IPS DF 19.7 (cell line): ENCODE measurements around the gene RGL3.
"Not testable (repeated sequence)": the region's sequence is repeated elsewhere in the genome, so short reads cannot be mapped to it uniquely, and the experiment has no call there.

Source experiments
- DNase-seq: peaks from one replicate; pipeline ENCODE4 v3.0.0-alpha.2; 2013; ENCODE audit warnings: low read depth, low spot score

Gene RGL3

GRCh38 chr19:11418549-11419506 is at the start of gene RGL3:
TSS of gene RGL3 (minus strand) at chr19:11419314. CDS start at chr19:11419278, 36 bp downstream.
- no peak for DNase-seq

GRCh38 chr19:11468266-11468845 is 49.2 kb upstream of the RGL3 start:
- DNase-seq, result not testable (repeated sequence)

GRCh38 chr19:11465600-11465999 is 46.5 kb upstream of the RGL3 start:
- DNase-seq, result no peak

GRCh38 chr19:11464333-11465265 is 45.5 kb upstream of the RGL3 start:
- no peak for DNase-seq

GRCh38 chr19:11463391-11463790 is 44.3 kb upstream of the RGL3 start:
- DNase-seq, result no peak

GRCh38 chr19:11461453-11461852 is 42.3 kb upstream of the RGL3 start:
- DNase-seq, result no peak

- DNase-seq, result no peak
Measured at GRCh38 chr19:11460207-11460606, 41.1 kb upstream of the RGL3 start.

GRCh38 chr19:11458912-11459311 is 39.8 kb upstream of the RGL3 start:
- not testable (repeated sequence) for DNase-seq

- no peak for DNase-seq
Measured at GRCh38 chr19:11458236-11458900, 39.3 kb upstream of the RGL3 start.

- no peak for DNase-seq
Measured at GRCh38 chr19:11457831-11458230, 38.7 kb upstream of the RGL3 start.

GRCh38 chr19:11457115-11457514 is 38.0 kb upstream of the RGL3 start:
- DNase-seq, result no peak

GRCh38 chr19:11456659-11457058 is 37.5 kb upstream of the RGL3 start:
- no peak for DNase-seq

- DNase-seq, result not testable (repeated sequence)
Measured at GRCh38 chr19:11455233-11455554, 36.1 kb upstream of the RGL3 start.

- DNase-seq, result no peak
Measured at GRCh38 chr19:11453468-11454341, 34.6 kb upstream of the RGL3 start.

GRCh38 chr19:11452620-11453310 is 33.7 kb upstream of the RGL3 start:
- no peak for DNase-seq

GRCh38 chr19:11451871-11452619 is 32.9 kb upstream of the RGL3 start:
- DNase-seq, result no peak

- DNase-seq, result no peak
Measured at GRCh38 chr19:11451327-11451870, 32.3 kb upstream of the RGL3 start.

- no peak for DNase-seq
Measured at GRCh38 chr19:11450570-11451326, 31.6 kb upstream of the RGL3 start.
